ENCODE measurements around the gene ALG14. TPM values are rescaled to one million over a fixed set of nuclear protein-coding genes. Genes with fewer than 3 reads are reported as not detected.

ALG14 gene
- total RNA-seq, 1 donor from 2014 or later, result 0.74 TPM

DNA sequence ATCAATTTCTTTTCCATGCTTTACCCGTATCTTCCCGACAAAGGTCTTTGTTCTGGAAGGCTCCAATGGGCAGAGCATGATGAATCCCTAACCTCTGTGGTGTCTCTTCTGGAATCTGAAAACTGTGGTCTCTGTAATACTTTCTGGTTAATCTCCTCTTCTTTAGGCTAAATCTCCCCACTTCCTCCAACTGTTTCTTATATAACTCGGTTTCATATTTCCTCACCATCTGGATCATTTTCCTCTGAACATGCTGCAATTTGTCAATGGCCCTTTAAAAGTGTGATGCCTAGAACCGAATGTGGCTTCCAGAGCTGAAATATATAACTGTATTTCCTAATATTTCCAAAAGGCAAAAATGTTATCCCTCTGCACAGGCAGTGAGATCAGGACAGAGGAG is 66.1 kb downstream of the ALG14 start:
- Histone ChIP-seq H3K4me1 (peaks cover 25% of the 10 kb centered on the region), H3K27me3 (no peaks in the 10 kb centered on the region), H3K36me3 (no peaks in the 10 kb centered on the region), H3K4me3 (no peak overlapping the region), H3K9me3 (no peaks in the 10 kb centered on the region), H3K27ac (no peak overlapping the region)
- DNase-seq (ENCODE audit: extremely low spot score in 2 of 2), result no peak
- intact Hi-C loops (cut with DNase I), result no loop called here
- TF ChIP-seq, protein P1, sequence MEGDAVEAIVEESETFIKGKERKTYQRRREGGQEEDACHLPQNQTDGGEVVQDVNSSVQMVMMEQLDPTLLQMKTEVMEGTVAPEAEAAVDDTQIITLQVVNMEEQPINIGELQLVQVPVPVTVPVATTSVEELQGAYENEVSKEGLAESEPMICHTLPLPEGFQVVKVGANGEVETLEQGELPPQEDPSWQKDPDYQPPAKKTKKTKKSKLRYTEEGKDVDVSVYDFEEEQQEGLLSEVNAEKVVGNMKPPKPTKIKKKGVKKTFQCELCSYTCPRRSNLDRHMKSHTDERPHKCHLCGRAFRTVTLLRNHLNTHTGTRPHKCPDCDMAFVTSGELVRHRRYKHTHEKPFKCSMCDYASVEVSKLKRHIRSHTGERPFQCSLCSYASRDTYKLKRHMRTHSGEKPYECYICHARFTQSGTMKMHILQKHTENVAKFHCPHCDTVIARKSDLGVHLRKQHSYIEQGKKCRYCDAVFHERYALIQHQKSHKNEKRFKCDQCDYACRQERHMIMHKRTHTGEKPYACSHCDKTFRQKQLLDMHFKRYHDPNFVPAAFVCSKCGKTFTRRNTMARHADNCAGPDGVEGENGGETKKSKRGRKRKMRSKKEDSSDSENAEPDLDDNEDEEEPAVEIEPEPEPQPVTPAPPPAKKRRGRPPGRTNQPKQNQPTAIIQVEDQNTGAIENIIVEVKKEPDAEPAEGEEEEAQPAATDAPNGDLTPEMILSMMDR (IDR thresholded peaks at IDR 0.05), result no peak
- TF ChIP-seq POLR2A (IDR thresholded peaks at IDR 0.05) (no peak), POLR2AphosphoS5 (IDR thresholded peaks at IDR 0.05; ENCODE audit: insufficient read depth in 1 of 2, low read depth in 1 of 2) (no peak)

DNA sequence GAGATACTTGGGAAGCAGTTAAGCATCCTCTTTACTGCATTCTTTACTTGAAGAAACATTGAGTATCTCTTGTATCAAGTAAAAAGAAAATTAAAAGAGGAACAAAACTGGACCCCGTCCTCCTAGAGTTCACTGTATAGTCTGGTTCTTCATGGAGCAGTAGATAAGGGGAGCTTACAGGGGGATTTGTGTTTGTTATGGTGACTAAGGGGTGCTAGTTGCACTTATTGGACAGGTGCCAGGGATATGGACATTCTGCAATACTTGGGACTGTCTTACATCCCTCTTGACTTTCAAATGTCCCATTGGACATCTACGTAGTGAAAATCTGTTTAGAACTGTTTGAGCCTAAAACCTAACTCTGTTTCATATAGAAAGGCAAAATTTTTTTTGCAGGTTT is 67.2 kb downstream of the ALG14 start:
- Histone ChIP-seq H3K27ac (no peak overlapping the region), H3K27me3 (no peaks in the 10 kb centered on the region), H3K9me3 (no peaks in the 10 kb centered on the region), H3K36me3 (no peaks in the 10 kb centered on the region), H3K4me1 (peaks cover 28% of the 10 kb centered on the region), H3K4me3 (no peak overlapping the region)
- no peak for DNase-seq (ENCODE audit: extremely low spot score in 2 of 2)
- intact Hi-C loops (cut with DNase I), result no loop called here
- TF ChIP-seq, protein P1 (IDR thresholded peaks at IDR 0.05), result no peak
- TF ChIP-seq POLR2AphosphoS5 (IDR thresholded peaks at IDR 0.05; ENCODE audit: insufficient read depth in 1 of 2, low read depth in 1 of 2) (no peak), POLR2A (IDR thresholded peaks at IDR 0.05) (no peak)

DNA sequence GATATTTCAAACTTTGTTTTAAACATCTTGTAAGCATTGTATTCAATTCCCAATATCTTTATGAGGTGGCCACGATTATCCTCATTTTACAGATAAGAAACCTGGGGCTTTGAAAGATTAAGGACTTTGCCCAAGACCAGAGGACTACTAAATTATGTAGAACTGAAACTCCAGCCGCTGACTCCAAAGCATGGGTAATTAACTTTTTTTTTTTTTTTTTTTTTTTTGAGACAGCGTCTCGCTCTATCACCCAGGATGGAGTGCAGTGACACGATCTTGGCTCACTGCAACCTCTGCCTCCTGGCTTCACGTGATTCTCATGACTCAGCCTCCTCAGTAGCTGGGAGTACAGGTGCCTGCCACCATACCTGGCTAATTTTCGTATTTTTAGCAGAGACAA is 68.7 kb downstream of the ALG14 start:
- Histone ChIP-seq H3K4me1 (peaks cover 28% of the 10 kb centered on the region), H3K27me3 (no peaks in the 10 kb centered on the region), H3K36me3 (no peaks in the 10 kb centered on the region), H3K9me3 (no peaks in the 10 kb centered on the region), H3K27ac (peak overlapping the region; percentile 61), H3K4me3 (no peak overlapping the region)
- TF ChIP-seq POLR2A (IDR thresholded peaks at IDR 0.05) (no peak), POLR2AphosphoS5 (IDR thresholded peaks at IDR 0.05; ENCODE audit: insufficient read depth in 1 of 2, low read depth in 1 of 2) (no peak)
- TF ChIP-seq, protein P1 (IDR thresholded peaks at IDR 0.05), result no peak
- intact Hi-C loops (cut with DNase I), result no loop called here
- DNase-seq (ENCODE audit: extremely low spot score in 2 of 2), result no peak

DNA sequence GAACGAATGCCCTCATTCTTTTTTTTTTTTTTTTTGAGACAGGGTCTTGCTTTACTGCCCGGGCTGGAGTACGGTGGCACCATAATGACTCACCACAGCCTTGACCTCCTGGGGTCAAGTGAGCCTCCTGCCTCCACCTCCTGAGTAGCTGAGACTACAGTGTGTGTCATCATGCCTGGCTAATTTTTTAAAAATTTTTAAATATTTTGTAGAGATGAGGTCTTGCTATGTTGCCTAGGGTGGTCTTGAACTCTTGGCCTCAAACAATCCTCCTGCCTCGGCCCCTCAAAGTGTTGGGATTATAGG is 69.4 kb downstream of the ALG14 start:
- peaks cover 28% of the 10 kb centered on the region for H3K4me1 ChIP-seq
- no peaks in the 10 kb centered on the region for H3K36me3 ChIP-seq
- no peaks in the 10 kb centered on the region for H3K9me3 ChIP-seq
- H3K27ac ChIP-seq, result peak overlapping the region; percentile 61
- TF ChIP-seq, protein P1 (IDR thresholded peaks at IDR 0.05), result no peak
- TF ChIP-seq POLR2AphosphoS5 (IDR thresholded peaks at IDR 0.05; ENCODE audit: insufficient read depth in 1 of 2, low read depth in 1 of 2) (no peak), POLR2A (IDR thresholded peaks at IDR 0.05) (no peak)
- intact Hi-C loops (cut with DNase I), result no loop called here
- no peak overlapping the region for H3K4me3 ChIP-seq
- no peak for DNase-seq (ENCODE audit: extremely low spot score in 2 of 2)
- no peaks in the 10 kb centered on the region for H3K27me3 ChIP-seq

DNA sequence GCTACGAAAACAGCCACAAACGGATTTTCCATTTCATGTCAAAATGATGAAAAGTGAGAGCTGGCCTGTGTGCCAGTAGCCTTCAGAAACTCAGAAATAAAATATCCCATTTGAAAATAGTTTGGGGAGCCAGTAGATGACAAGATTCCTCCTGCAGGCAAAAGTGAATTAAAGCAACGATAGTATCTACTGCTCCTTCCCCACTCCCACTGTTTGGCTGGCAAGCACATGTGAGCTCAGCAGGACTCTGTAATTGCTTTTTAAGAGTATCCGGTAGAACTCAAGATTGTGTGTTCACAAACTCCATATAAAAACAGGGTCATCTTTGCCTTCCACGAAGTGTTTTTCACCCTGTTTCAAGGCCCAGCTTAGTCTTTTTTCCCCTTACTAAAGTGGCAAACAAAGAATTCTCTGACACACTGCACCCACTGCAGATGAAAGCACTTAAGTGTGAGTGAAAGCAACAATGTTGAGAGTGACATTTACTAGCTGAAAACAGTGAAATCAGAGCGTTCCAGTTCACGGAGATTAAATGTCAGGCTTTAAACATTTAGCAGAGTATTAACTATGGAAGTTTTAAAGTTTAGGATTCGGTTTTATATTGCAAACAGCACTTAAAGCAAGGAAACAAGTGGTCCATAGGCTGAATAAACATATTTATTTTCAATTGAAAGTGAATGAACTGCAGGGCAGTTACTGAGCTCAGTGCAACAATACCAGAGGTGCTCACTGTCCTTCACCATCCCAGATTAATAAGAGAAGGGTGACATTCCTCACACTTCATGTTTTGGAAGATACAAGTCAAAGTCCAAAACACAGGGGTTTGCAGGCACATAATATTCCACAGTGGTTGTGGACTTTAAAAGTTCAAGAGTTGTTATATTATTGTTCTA is 70.0 kb downstream of the ALG14 start:
- Histone ChIP-seq H3K4me3 (no peak overlapping the region), H3K36me3 (no peaks in the 10 kb centered on the region), H3K27ac (peak overlapping the region; percentile 61), H3K4me1 (peaks cover 28% of the 10 kb centered on the region), H3K27me3 (no peaks in the 10 kb centered on the region), H3K9me3 (no peaks in the 10 kb centered on the region)
- DNase-seq (ENCODE audit: extremely low spot score in 2 of 2), result no peak
- TF ChIP-seq, protein P1 (IDR thresholded peaks at IDR 0.05), result no peak
- TF ChIP-seq POLR2AphosphoS5 (IDR thresholded peaks at IDR 0.05; ENCODE audit: insufficient read depth in 1 of 2, low read depth in 1 of 2) (peak in 1 of 2 donors; percentile 28), POLR2A (IDR thresholded peaks at IDR 0.05) (no peak)
- intact Hi-C loops (cut with DNase I), result no loop called here
